CD14-positive monocyte (primary cell): ENCODE results near the gene DTNB. TPM values are rescaled to one million over a fixed set of nuclear protein-coding genes. Genes with fewer than 3 reads are reported as not detected.

ENCODE experiments used
- DNase-seq, 3 donors: peaks; one replicate each; pipeline ENCODE4 v3.0.0-alpha.2; 2011 to 2022
- H2AFZ ChIP-seq: 2 replicates; pipeline ENCODE4 v1.6.0; 2012; ENCODE audit warnings: mild to moderate bottlenecking, low read depth, low read length, inconsistent platforms; ENCODE audit not compliant: insufficient read depth, poor library complexity, severe bottlenecking
- H3K27ac ChIP-seq, 2 donors: 1 replicate in 1 of 2; 2 replicates in 1 of 2; pipeline ENCODE4 v1.5.1; 2012 to 2013; ENCODE audit warnings: low read length in 2 of 2, control low read depth in 1 of 2, inconsistent platforms in 1 of 2, low read depth in 1 of 2, mild to moderate bottlenecking in 1 of 2
- H3K27me3 ChIP-seq, 2 donors: one replicate each; pipeline versions ENCODE4 v1.6.0 to v1.6.1; 2011 to 2013; ENCODE audit warnings: low read length in 2 of 2; ENCODE audit not compliant: control insufficient read depth in 2 of 2, insufficient read depth in 2 of 2
- H3K36me3 ChIP-seq, 2 donors: replicated peaks in 1 of 2; 1 replicate in 1 of 2; 2 replicates in 1 of 2; pipeline versions ENCODE4 v1.5.1 to v1.6.1; 2012 to 2013; ENCODE audit warnings: low read length in 2 of 2, control low read depth in 1 of 2, inconsistent platforms in 1 of 2, mild to moderate bottlenecking in 1 of 2; ENCODE audit not compliant: insufficient read depth in 2 of 2, control insufficient read depth in 1 of 2
- H3K4me1 ChIP-seq, 2 donors: 1 replicate in 1 of 2; 2 replicates in 1 of 2; pipeline versions ENCODE4 v1.5.1 to v1.6.1; 2012 to 2013; ENCODE audit warnings: low read length in 2 of 2, control low read depth in 1 of 2, inconsistent platforms in 1 of 2, mild to moderate bottlenecking in 1 of 2, moderate library complexity in 1 of 2; ENCODE audit not compliant: insufficient read depth in 2 of 2, control insufficient read depth in 1 of 2
- H3K4me2 ChIP-seq: replicated peaks from 2 replicates; pipeline ENCODE3; 2012; ENCODE audit warnings: low read length, moderate library complexity, mild to moderate bottlenecking; ENCODE audit not compliant: poor library complexity, severe bottlenecking; ENCODE audit errors: extremely low read depth
- H3K4me3 ChIP-seq, 3 experiments: fragments of 200-600 bp in 1 of 3; sonication (generic) in 1 of 3; replicated peaks in 1 of 3; 1 replicate in 2 of 3; 2 replicates in 1 of 3; pipeline ENCODE4 v1.5.1; 2011 to 2013; ENCODE audit warnings: low read length in 3 of 3, mild to moderate bottlenecking in 3 of 3, control low read depth in 2 of 3, low read depth in 2 of 3, inconsistent platforms in 1 of 3, moderate library complexity in 1 of 3
- H3K79me2 ChIP-seq: 2 replicates; pipeline ENCODE4 v1.6.0; 2012; ENCODE audit warnings: mild to moderate bottlenecking, control low read depth, inconsistent platforms, low read length, moderate library complexity; ENCODE audit not compliant: insufficient read depth
- H3K9ac ChIP-seq: 2 replicates; pipeline ENCODE4 v1.6.0; 2017; ENCODE audit warnings: low read length, mild to moderate bottlenecking; ENCODE audit not compliant: insufficient read depth, poor library complexity, severe bottlenecking
- H3K9me3 ChIP-seq, 2 donors: replicated peaks in 1 of 2; 1 replicate in 1 of 2; 2 replicates in 1 of 2; pipeline versions ENCODE4 v1.5.1 to v1.6.1; 2012 to 2013; ENCODE audit warnings: low read length in 2 of 2, control low read depth in 1 of 2; ENCODE audit not compliant: control insufficient read depth in 1 of 2, insufficient read depth in 1 of 2
- H4K20me1 ChIP-seq: 2 replicates; pipeline ENCODE4 v1.6.0; 2012; ENCODE audit warnings: mild to moderate bottlenecking, low read length, control low read depth, moderate library complexity; ENCODE audit not compliant: insufficient read depth
- H3K27ac Mint-ChIP-seq, 7 donors: one replicate each; pipeline ENCODE4 v1.8.0; 2020; ENCODE audit warnings: mild to moderate bottlenecking in 7 of 7, mixed read lengths in 7 of 7, moderate library complexity in 6 of 7, inconsistent platforms in 2 of 7
- H3K27me3 Mint-ChIP-seq, 3 donors: one replicate each; pipeline ENCODE4 v1.8.0; 2021 to 2022; ENCODE audit warnings: low read depth in 3 of 3, mild to moderate bottlenecking in 3 of 3, mixed read lengths in 3 of 3, moderate library complexity in 3 of 3, inconsistent platforms in 1 of 3
- H3K36me3 Mint-ChIP-seq, 2 donors: one replicate each; pipeline ENCODE4 v1.8.0; 2020; ENCODE audit warnings: mixed read lengths in 2 of 2, inconsistent platforms in 1 of 2, mild to moderate bottlenecking in 1 of 2
- H3K4me1 Mint-ChIP-seq: one replicate; pipeline ENCODE4 v1.8.0; 2020; ENCODE audit warnings: mild to moderate bottlenecking, mixed read lengths
- H3K4me3 Mint-ChIP-seq, 2 donors: one replicate each; pipeline ENCODE4 v1.8.0; 2020; ENCODE audit warnings: mild to moderate bottlenecking in 2 of 2, mixed read lengths in 2 of 2, moderate library complexity in 1 of 2
- H3K9me3 Mint-ChIP-seq, 7 donors: one replicate each; pipeline ENCODE4 v1.8.0; 2020 to 2022; ENCODE audit warnings: mixed read lengths in 7 of 7, mild to moderate bottlenecking in 6 of 7, moderate library complexity in 6 of 7, inconsistent platforms in 2 of 7
- CTCF ChIP-seq: fragments of 200-600 bp; IDR thresholded peaks from one replicate; pipeline ENCODE4 v1.8.0; 2022; ENCODE audit warnings: antibody characterized with exemption, mild to moderate bottlenecking
- WGBS: methylation state at CpG from one replicate; pipeline ENCODE4 v1.1.5; 2013; ENCODE audit warnings: missing lambda C conversion rate; ENCODE audit not compliant: insufficient coverage; 5-methylcytosine and 5-hydroxymethylcytosine counted together
- intact Hi-C, 2 donors: fragments of 100-400 bp; cut with micrococcal nuclease; formaldehyde crosslinking; loops; one replicate each; pipeline versions ENCODE4 v1.15.0 to v1.15.1; 2023
- polyA plus RNA-seq, 3 donors: library from polyadenylated mRNA; depleted of rRNA in 1 of 3; unstranded in 2 of 3; stranded (reverse) in 1 of 3; fragments of 300-500 nt in 2 of 3; fragments of >200 nt in 1 of 3; fragmentation: Illumina TruSeq in 2 of 3; gene quantifications; 1 replicate in 2 of 3; 2 replicates in 1 of 3; pipeline ENCODE4 v1.2.3, GENCODE V29; 2012 to 2021

Gene DTNB
- polyA plus RNA-seq, 3 donors, result 3.0 to 4.2 (median 3.3) TPM

GRCh38 chr2:25587361-25587760 lies 86.0 kb downstream of the DTNB start:
- H3K36me3 Mint-ChIP-seq, result peaks cover 0 to 2% of the 10 kb centered on the region in 2 donors
- intact Hi-C loops, result no loop called here
- peak; percentile 44 to 85 (median 64) for DNase-seq
- Histone ChIP-seq H3K4me1 (peaks cover 30 to 43% of the 10 kb centered on the region in 2 donors), H3K4me2 (no peak overlapping the region), H3K9ac (no peak overlapping the region), H3K27me3 (no peaks in the 10 kb centered on the region), H3K9me3 (no peaks in the 10 kb centered on the region), H3K36me3 (no peaks in the 10 kb centered on the region), H3K4me3 (no peak overlapping the region), H4K20me1 (no peaks in the 10 kb centered on the region), H3K27ac (peak overlapping the region in 1 of 2 donors; percentile 36), H2AFZ (no peak overlapping the region), H3K79me2 (no peaks in the 10 kb centered on the region)
- peaks cover 0 to 2% (median 0%) of the 10 kb centered on the region in 7 donors for H3K9me3 Mint-ChIP-seq
- TF ChIP-seq CTCF, result no peak
- H3K4me3 Mint-ChIP-seq, result no peak overlapping the region
- no CpG with 5 or more reads among the region's 4 CpGs for WGBS
- peaks cover 39% of the 10 kb centered on the region for H3K4me1 Mint-ChIP-seq
- H3K27ac Mint-ChIP-seq, result peak overlapping the region in 4 of 7 donors; percentile 0 to 76 (median 50)
- H3K27me3 Mint-ChIP-seq, result peaks cover 0 to 2% (median 0%) of the 10 kb centered on the region in 3 donors

GRCh38 chr2:25586726-25587144 lies 86.6 kb downstream of the DTNB start:
- no peak for DNase-seq
- H3K27me3 Mint-ChIP-seq, result peaks cover 0 to 2% (median 0%) of the 10 kb centered on the region in 3 donors
- TF ChIP-seq CTCF, result no peak
- H3K4me3 Mint-ChIP-seq, result no peak overlapping the region
- Histone ChIP-seq H3K36me3 (no peaks in the 10 kb centered on the region), H3K4me2 (no peak overlapping the region), H3K9ac (no peak overlapping the region), H3K4me3 (no peak overlapping the region), H3K9me3 (no peaks in the 10 kb centered on the region), H4K20me1 (no peaks in the 10 kb centered on the region), H3K4me1 (peaks cover 32 to 43% of the 10 kb centered on the region in 2 donors), H2AFZ (no peak overlapping the region), H3K27ac (peak overlapping the region in 1 of 2 donors; percentile 36), H3K27me3 (no peaks in the 10 kb centered on the region), H3K79me2 (no peaks in the 10 kb centered on the region)
- H3K27ac Mint-ChIP-seq, result peak overlapping the region in 5 of 7 donors; percentile 6 to 76 (median 43)
- 93% methylated on average over 3 of the region's 4 CpGs for WGBS
- H3K4me1 Mint-ChIP-seq, result peaks cover 41% of the 10 kb centered on the region
- intact Hi-C loops, result no loop called here
- H3K9me3 Mint-ChIP-seq, result peaks cover 0 to 2% (median 0%) of the 10 kb centered on the region in 7 donors
- peaks cover 0 to 2% of the 10 kb centered on the region in 2 donors for H3K36me3 Mint-ChIP-seq
